Adipocyte (in vitro differentiated cells): ENCODE results near the gene CAMK4.
A peak's percentile ranks its signal among the peaks of the same experiment; 100 is the strongest.

Source experiments
- DNase-seq: peaks from one replicate; pipeline ENCODE4 v3.0.0-alpha.2; 2015; ENCODE audit warnings: low read depth
- H3K27me3 ChIP-seq: replicated peaks from 2 replicates; pipeline ENCODE4 v1.7.0; 2013; ENCODE audit warnings: mild to moderate bottlenecking, low read length, moderate library complexity; ENCODE audit not compliant: control insufficient read depth, insufficient read depth
- H3K36me3 ChIP-seq: 2 replicates; pipeline ENCODE4 v1.7.0; 2013; ENCODE audit warnings: low read length, mild to moderate bottlenecking, moderate library complexity; ENCODE audit not compliant: control insufficient read depth, insufficient read depth, severe bottlenecking
- H3K4me1 ChIP-seq: 2 replicates; pipeline ENCODE4 v1.7.0; 2013; ENCODE audit warnings: mild to moderate bottlenecking, low read length, moderate library complexity; ENCODE audit not compliant: control insufficient read depth, insufficient read depth
- H3K4me3 ChIP-seq: 2 replicates; pipeline ENCODE4 v1.7.0; 2013; ENCODE audit warnings: mild to moderate bottlenecking, low read length, moderate library complexity
- H3K9ac ChIP-seq: 2 replicates; pipeline ENCODE4 v1.7.0; 2013; ENCODE audit warnings: mild to moderate bottlenecking, low read length, moderate library complexity
- H3K9me3 ChIP-seq: 2 replicates; pipeline ENCODE4 v1.7.0; 2013; ENCODE audit warnings: mild to moderate bottlenecking, low read length, moderate library complexity; ENCODE audit not compliant: control insufficient read depth

The CAMK4 gene

DNA sequence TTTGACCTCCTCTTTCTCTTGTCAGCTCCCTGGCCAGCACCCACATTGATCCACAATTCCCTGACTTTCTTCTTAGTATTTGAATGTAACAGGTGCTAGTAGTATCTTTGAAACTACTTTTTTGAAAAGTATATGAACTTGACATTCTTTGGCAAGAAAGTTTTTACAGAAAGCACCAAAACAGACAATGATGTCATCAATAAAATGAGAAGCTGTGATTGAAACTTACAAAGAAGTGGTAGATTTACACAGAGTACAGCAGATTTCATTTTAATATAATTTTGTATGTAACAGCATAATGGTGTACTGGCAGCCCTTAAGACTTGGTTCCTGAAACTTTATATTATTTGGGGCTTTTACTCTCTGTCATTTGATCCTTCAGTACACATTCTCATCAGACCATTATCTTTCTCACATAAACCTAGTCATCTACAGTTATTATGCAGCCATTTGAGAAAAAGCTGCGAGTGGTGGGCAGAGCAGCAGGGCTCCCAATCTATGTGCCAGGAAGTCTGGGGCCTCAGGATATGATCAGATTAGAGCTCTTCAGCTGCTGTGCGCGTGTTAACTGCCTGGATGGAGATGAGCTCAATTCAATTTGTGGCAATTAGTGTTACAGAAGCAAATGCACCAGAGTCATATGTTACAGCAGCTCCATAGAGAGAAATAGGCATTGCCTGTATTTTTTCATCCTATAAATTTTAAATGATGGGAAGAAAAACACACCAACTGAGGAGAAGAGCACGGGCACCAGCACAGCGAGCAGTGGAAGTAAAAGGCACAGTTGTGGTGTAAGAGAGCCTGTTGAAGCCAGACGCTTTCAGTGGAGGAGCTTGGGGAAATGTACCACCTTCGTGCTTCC lies 162.0 kb downstream of the CAMK4 start:
- Histone ChIP-seq H3K4me3 (no peak overlapping the region), H3K9ac (no peak overlapping the region), H3K9me3 (no peaks in the 10 kb centered on the region), H3K27me3 (no peaks in the 10 kb centered on the region), H3K36me3 (no peaks in the 10 kb centered on the region), H3K4me1 (no peaks in the 10 kb centered on the region)
- no peak for DNase-seq

DNA sequence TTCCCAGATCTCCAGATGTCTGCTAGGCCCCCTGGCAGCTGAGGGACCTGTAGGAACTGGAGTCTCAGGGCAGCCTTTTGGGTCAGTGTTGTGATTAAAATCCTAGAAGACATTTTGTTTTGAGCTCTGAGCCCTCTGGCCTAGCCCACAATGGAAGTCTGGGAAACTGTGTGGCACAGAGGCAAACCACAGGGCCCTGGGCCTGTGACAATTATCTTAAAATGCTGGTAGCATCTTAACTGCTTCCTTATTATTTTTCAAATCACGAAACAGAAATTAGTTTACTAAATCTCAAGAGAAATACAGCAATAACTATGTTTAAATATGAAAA lies 162.6 kb downstream of the CAMK4 start:
- Histone ChIP-seq H3K36me3 (no peaks in the 10 kb centered on the region), H3K9ac (no peak overlapping the region), H3K4me3 (no peak overlapping the region), H3K4me1 (no peaks in the 10 kb centered on the region), H3K9me3 (no peaks in the 10 kb centered on the region), H3K27me3 (no peaks in the 10 kb centered on the region)
- no peak for DNase-seq

DNA sequence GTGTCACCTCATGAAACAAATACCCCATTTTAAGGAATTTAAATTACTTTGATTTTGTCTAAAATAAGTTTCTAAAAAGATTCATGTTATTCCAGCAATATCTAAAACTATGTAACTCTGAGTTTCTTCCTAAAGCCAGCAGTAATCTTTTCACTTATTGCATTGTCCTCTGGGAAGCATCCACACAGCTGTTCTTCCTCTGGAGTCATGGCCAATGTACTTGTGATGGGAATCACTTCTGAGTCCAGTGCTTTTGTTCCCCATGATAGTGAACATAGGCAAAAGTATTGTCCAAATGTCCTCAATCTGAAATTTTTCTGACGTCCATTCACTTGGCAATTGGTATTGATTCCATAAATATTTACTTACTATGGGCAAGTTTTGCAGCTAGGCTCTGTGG lies 163.2 kb downstream of the CAMK4 start:
- H3K36me3 ChIP-seq = no peaks in the 10 kb centered on the region
- H3K4me1 ChIP-seq = no peaks in the 10 kb centered on the region
- DNase-seq = no peak
- no peaks in the 10 kb centered on the region for H3K27me3 ChIP-seq
- H3K4me3 ChIP-seq = no peak overlapping the region
- no peaks in the 10 kb centered on the region for H3K9me3 ChIP-seq
- H3K9ac ChIP-seq = no peak overlapping the region

DNA sequence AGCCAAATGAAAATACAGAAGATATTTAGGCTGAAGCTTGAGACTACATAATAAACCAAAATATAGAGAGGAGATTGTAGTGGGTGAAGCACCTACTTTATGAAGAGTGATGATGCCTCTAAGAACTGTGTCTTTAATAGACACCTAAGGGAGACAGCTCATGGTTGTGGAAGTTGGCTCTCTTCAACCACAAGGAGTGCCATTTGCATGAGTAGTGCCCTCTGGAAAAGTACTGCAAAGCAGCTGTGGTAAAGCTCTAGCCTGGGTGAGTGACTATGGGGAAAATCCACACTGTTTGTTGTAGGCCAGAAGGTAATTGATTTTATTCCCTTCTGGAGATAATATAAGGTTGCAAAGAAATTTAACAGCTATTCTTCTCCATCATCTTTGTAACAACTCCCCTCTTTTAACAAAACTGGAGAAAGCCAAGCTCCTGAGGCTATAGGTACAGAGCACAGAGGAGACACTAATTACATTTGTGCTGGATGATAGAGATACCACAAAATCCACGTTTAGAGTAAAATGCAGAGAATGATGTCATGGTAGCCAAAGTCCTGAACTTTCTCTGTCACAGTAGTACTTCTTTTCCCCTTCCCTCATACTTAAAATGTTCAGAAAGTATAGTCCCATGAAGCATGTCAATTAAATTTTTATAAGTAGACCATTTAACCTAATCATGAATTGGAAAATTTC lies 165.4 kb downstream of the CAMK4 start:
- Histone ChIP-seq H3K9ac (no peak overlapping the region), H3K4me3 (no peak overlapping the region), H3K4me1 (no peaks in the 10 kb centered on the region), H3K27me3 (no peaks in the 10 kb centered on the region), H3K9me3 (no peaks in the 10 kb centered on the region), H3K36me3 (no peaks in the 10 kb centered on the region)
- DNase-seq = peak; percentile 42

DNA sequence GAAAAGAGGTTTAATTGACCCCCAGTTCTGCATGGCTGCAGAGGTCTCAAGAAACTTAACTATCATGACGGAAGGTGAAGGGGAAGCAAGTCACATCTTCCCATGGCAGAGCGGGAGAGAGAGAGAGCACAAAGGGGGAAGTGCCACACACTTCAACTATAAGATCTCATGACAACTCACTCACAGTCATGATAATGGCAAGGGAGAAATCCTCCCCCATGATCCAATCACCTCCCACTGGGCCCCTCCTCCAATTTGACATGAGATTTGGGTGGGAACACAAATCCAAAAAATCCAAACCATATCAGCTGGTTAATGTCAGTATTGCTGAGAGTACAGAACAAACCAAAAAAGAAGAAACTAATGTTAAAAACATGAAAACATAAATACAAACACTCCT lies 168.0 kb downstream of the CAMK4 start:
- DNase-seq = no peak
- Histone ChIP-seq H3K9me3 (no peaks in the 10 kb centered on the region), H3K4me3 (no peak overlapping the region), H3K27me3 (no peaks in the 10 kb centered on the region), H3K4me1 (no peaks in the 10 kb centered on the region), H3K36me3 (no peaks in the 10 kb centered on the region), H3K9ac (no peak overlapping the region)

DNA sequence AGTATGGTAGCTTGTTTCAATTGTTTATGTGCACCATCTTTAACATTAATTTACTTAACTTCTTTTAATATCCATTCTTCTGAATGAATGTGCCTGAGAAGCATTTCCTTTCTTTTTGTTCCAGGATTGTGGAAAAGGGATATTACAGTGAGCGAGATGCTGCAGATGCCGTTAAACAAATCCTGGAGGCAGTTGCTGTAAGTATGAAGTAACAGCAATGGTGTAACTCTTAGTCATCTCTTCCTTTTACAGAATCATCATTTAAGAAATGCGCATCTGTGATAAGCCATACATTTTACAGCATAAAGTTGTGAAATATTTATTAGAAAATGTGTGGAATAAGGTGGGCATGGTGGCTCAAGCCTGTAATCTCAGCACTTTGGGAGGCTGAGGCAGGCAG lies 170.4 kb downstream of the CAMK4 start:
- Histone ChIP-seq H3K4me1 (no peaks in the 10 kb centered on the region), H3K9me3 (no peaks in the 10 kb centered on the region), H3K4me3 (no peak overlapping the region), H3K27me3 (no peaks in the 10 kb centered on the region), H3K9ac (no peak overlapping the region), H3K36me3 (no peaks in the 10 kb centered on the region)
- DNase-seq = peak; percentile 66

DNA sequence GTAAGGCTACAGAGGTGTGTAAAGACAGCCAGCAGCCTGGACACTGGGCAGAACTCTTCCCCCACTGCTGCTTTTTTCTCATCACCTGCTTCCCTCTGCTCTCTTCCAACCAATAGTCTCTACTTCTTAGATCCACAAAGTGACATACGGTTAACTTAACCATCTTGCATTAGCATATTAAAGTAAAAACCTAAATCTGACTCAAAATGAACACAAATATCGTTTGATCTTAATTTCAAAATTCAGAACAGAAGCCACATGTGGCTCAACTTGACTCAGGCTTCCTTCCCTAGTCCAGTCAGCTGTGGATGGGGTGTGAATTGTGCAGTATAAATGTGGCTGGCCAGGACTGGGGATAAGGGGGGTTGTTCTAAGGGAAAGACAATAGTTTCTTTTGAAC lies 173.8 kb downstream of the CAMK4 start:
- Histone ChIP-seq H3K4me3 (no peak overlapping the region), H3K9me3 (peaks cover 5% of the 10 kb centered on the region), H3K4me1 (no peaks in the 10 kb centered on the region), H3K9ac (no peak overlapping the region), H3K36me3 (no peaks in the 10 kb centered on the region), H3K27me3 (no peaks in the 10 kb centered on the region)
- no peak for DNase-seq

DNA sequence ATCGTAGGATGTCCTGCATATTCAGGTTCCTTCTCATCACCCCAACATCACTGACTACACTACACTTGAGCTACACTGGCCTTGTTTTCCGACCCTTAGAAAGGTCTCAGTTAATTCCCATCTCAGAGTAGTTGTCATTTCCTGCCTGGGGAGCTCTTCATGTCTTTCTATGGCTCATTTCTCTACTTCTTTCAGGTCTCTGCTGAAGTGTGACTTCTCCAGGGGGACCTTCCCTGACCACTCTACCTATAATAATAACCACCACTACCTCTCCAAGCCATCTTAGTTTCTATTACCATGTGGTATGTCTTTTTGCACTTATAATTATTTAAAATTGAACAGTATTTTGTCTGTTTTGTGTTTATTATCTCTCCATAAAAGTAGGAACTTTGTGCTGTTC lies 174.9 kb downstream of the CAMK4 start:
- no peaks in the 10 kb centered on the region for H3K36me3 ChIP-seq
- no peak overlapping the region for H3K9ac ChIP-seq
- H3K9me3 ChIP-seq = peaks cover 5% of the 10 kb centered on the region
- no peak for DNase-seq
- H3K4me3 ChIP-seq = no peak overlapping the region
- no peaks in the 10 kb centered on the region for H3K4me1 ChIP-seq
- no peaks in the 10 kb centered on the region for H3K27me3 ChIP-seq

DNA sequence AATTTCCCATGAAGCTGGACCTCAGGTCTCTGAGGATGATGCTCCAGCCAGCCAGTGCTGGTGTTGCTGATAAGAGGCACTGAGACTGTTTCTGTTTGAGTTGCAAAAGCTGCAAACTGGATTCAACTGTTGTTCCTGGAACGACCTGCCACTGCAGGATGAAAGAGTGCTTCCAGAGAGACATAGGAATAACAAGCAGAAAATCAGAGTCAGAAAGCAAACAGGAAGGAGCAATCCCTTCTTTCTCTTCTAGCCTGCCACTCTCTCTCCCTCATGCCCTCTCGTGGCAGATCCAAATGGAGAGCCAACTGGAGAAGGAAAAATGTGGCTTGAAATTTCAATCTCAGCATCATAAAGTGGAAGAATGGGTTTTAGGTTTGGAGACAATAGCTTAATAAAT lies 177.7 kb downstream of the CAMK4 start:
- H3K27me3 ChIP-seq = no peaks in the 10 kb centered on the region
- no peak overlapping the region for H3K4me3 ChIP-seq
- H3K36me3 ChIP-seq = no peaks in the 10 kb centered on the region
- H3K9ac ChIP-seq = no peak overlapping the region
- H3K4me1 ChIP-seq = no peaks in the 10 kb centered on the region
- no peak for DNase-seq
- peaks cover 5% of the 10 kb centered on the region for H3K9me3 ChIP-seq

DNA sequence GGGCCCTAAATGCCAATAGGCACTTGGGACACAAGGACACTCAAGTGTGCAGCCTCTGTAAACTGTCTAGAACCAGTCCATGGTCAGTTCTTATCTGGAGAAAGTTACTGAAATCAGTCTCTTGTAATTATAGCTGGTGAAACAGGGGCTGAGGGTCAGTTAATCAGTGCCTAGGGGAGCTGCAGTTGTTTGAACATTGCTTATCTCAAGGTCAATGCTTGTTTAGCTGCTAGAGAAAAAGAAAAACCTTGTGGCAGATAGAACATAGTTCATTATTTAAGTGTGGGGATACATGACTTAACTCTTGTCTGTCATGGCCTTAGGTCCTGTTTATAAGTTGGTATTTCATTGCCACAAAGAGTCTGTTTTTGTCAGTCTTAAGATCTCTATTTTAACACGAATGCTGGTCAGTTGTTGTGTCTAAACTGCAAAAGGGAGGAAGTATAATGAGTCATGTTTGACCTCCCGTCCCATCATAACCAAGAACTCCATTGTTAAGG lies 180.1 kb downstream of the CAMK4 start:
- Histone ChIP-seq H3K4me1 (no peaks in the 10 kb centered on the region), H3K4me3 (no peak overlapping the region), H3K9ac (no peak overlapping the region), H3K36me3 (no peaks in the 10 kb centered on the region), H3K27me3 (no peaks in the 10 kb centered on the region), H3K9me3 (peaks cover 5% of the 10 kb centered on the region)
- no peak for DNase-seq

DNA sequence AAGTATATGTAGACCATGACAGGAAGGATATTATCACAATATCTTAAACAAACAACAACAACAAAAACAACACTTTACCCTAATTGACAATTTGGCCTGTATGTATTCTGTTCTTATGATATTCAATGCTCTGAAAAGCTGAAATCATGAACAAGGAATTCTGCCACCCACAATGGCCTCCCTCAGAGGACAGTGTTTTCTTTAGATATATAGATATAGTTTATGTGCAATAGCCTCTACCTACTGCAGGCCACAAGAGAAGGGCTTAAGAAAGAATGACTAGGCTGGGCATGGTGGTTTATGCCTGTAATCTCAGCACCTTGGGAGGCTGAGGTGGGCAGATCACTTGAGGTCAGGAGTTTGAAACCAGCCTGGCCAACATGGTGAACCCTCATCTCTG lies 183.4 kb downstream of the CAMK4 start:
- H3K4me1 ChIP-seq = no peaks in the 10 kb centered on the region
- no peak overlapping the region for H3K4me3 ChIP-seq
- DNase-seq = peak; percentile 58
- H3K36me3 ChIP-seq = no peaks in the 10 kb centered on the region
- no peaks in the 10 kb centered on the region for H3K27me3 ChIP-seq
- no peak overlapping the region for H3K9ac ChIP-seq
- H3K9me3 ChIP-seq = peaks cover 2% of the 10 kb centered on the region
